ENCODE results near the gene DNAJC3. TPM values are rescaled to one million over a fixed set of nuclear protein-coding genes. Genes with fewer than 3 reads are reported as not detected.

DNAJC3 gene
- polyA plus RNA-seq, 10 donors = 15.4 to 25.1 (median 19.2) TPM

DNA sequence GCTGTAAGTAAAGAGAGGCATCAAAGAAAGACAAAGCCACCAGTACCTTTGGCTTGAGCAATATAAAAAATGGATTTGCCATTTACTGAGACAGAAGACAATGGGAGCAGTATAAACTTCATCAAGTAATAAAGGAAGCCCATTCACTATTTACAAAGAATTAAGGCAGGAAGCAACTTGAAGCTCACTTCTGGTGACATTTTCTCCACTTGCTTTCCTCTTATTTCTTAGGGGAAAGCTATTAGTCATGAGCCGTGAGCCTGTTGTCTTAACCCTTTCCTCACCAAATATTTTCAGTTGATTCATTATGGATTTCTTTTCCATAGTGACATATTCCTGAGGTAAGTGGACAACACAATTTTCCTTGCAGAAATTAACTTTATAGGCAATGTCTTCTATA is 156.8 kb downstream of the DNAJC3 start:
- peak in 2 of 3 donors; percentile 0 to 4 for DNase-seq

DNA sequence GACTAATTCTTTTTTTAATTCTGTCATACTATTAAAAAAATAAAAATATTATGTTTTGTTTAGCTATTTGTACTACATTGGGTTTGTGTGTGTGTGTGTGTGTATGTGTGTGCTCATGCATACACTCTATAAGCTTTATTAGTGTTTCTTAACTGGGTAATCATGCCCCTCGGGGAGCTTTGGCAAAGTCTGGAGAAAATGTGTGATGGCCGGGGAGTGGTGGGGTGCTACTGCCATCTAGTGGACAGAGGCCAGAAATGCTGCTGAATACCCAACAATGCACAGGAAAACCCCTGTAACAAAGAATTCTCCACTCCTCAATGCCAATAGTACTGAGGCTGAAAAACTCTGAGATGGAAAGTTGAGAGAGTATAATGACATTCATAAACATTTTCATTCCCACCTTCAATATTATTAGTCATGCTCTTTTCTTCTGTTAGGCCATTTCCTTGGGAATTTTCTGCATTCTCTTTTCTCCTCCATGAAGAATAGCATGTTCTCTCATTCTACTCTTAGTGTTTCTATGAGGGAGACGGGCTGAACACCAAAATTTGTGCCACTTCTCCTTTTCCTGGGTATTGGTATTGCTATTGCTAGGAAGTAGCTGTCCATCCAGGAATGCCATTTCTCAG is 157.3 kb downstream of the DNAJC3 start:
- peak; percentile 54 to 78 (median 70) for DNase-seq

DNA sequence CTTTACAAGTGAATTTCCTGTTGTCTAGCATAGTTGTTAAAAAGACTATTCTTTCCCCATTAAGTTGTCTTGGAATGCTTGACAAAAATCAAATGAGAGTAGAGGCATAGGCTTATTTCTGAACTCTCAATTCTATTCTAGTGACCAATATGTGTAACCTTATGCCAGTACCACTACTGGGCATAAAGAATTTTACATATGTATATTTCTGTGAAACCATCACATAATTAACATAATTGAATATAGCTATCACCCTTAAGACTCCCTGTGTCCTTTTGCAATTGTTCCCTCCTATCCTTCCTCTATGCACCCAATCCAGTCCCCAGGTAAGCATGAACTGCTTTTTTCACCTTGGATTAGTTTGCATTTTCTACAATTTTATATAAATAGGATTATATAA is 165.0 kb downstream of the DNAJC3 start:
- no peak for DNase-seq

DNA sequence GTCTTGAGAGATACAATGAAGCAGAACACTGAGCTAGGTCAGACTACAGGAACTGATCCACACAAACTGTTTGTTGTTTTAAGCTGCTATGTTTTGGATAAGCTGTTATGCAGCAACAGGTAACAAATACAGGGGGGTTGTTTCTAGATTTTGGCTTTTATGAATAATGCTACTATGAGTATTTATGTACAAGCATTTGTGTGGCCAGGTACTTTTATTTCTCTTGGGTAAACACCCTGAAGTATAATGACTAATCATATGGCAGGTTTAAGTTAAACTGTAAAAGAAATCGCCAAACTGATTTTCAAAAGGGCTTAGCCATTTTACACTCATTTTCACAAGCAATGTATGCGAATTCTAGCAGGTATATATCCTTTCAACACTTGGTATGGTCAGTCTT is 166.0 kb downstream of the DNAJC3 start:
- DNase-seq = no peak

Other genes starting within 250 kb of the DNAJC3 start
- 10 to 100 TPM in 2 of 10 donors, 1 to 10 TPM in 8; 6.4 to 13.8 (median 7.2) TPM for gene CLDN10, start 124.4 kb upstream of the DNAJC3 start, polyA plus RNA-seq (ENCODE audit: insufficient read length in 10 of 10)
- 10 to 100 TPM; 24.8 to 36.7 (median 30.1) TPM for gene DZIP1, start 32.4 kb upstream of the DNAJC3 start, polyA plus RNA-seq (ENCODE audit: insufficient read length in 10 of 10)

Measured in muscle of back (tissue), 11 donors.